GM23338 (cell line): ENCODE data around the gene PPFIBP2.

Experiments
- CREB1 ChIP-seq: fragments of 250-450 bp; sonication (Bioruptor Pico); IDR thresholded peaks from 2 replicates; pipeline ENCODE4 v1.5.0; 2020; ENCODE audit warnings: low read depth, mild to moderate bottlenecking, moderate library complexity
- CTCF ChIP-seq, 2 experiments: fragments of 200-600 bp in 1 of 2; sonication (generic) in 1 of 2; conservative IDR thresholded peaks; 2 replicates each; pipeline versions ENCODE4 v1.5.1 to v1.6.1; 2016 to 2017; ENCODE audit warnings: antibody characterized with exemption in 2 of 2, low read depth in 2 of 2, mild to moderate bottlenecking in 2 of 2, moderate library complexity in 1 of 2
- ETS1 ChIP-seq: IDR thresholded peaks from 2 replicates; pipeline ENCODE4 v1.6.1; 2016; ENCODE audit warnings: antibody characterized with exemption
- EZH2 ChIP-seq: fragments of 200-600 bp; sonication (generic); IDR thresholded peaks from one replicate; pipeline ENCODE4 v1.8.0; 2017; ENCODE audit warnings: antibody characterized with exemption, mild to moderate bottlenecking, low read depth; ENCODE audit not compliant: unreplicated experiment
- EZH2phosphoT487 ChIP-seq: fragments of 200-600 bp; sonication (generic); IDR thresholded peaks from one replicate; pipeline ENCODE4 v1.8.1; 2018; ENCODE audit warnings: antibody characterized with exemption; ENCODE audit not compliant: unreplicated experiment
- JUNB ChIP-seq: IDR thresholded peaks from one replicate; pipeline ENCODE4 v1.6.1; 2016; ENCODE audit warnings: antibody characterized with exemption; ENCODE audit not compliant: unreplicated experiment
- NANOG ChIP-seq: IDR thresholded peaks from 2 replicates; pipeline ENCODE4 v1.6.1; 2016; ENCODE audit warnings: antibody characterized with exemption, borderline replicate concordance
- POLR2AphosphoS5 ChIP-seq: IDR thresholded peaks from 2 replicates; pipeline ENCODE4 v1.6.1; 2016; ENCODE audit warnings: antibody characterized with exemption, low read depth
- REST ChIP-seq: IDR thresholded peaks from one replicate; pipeline ENCODE4 v1.6.1; 2018; ENCODE audit warnings: antibody characterized with exemption; ENCODE audit not compliant: unreplicated experiment
- STAT1 ChIP-seq: IDR thresholded peaks from one replicate; pipeline ENCODE4 v1.6.1; 2016; ENCODE audit warnings: antibody characterized with exemption; ENCODE audit not compliant: unreplicated experiment
- ZNF114 ChIP-seq: fragments of 250-450 bp; sonication (Bioruptor Pico); IDR thresholded peaks from 2 replicates; pipeline ENCODE4 v1.5.0; 2020; ENCODE audit warnings: mild to moderate bottlenecking, moderate library complexity
- ZNF331 ChIP-seq: fragments of 250-450 bp; sonication (Bioruptor Pico); IDR thresholded peaks from 2 replicates; pipeline ENCODE4 v1.5.0; 2020; ENCODE audit warnings: low read depth, mild to moderate bottlenecking, moderate library complexity
- ZNF462 ChIP-seq: fragments of 250-450 bp; sonication (Bioruptor Pico); IDR thresholded peaks from 2 replicates; pipeline ENCODE4 v1.5.0; 2020; ENCODE audit warnings: mild to moderate bottlenecking, moderate library complexity

- TF ChIP-seq JUNB (no peak), POLR2AphosphoS5 (no peak), ZNF331 (CRISPR knock-in tag) (no peak), CTCF (conservative IDR thresholded peaks at IDR 0.05; ENCODE audit: low read depth in 2 of 2) (no peak), EZH2 (no peak), STAT1 (no peak), EZH2phosphoT487 (no peak), ETS1 (no peak), CREB1 (CRISPR knock-in tag) (no peak), REST (no peak), ZNF114 (no peak), NANOG (no peak), ZNF462 (CRISPR knock-in tag) (no peak)
These were observed 69.4 kb downstream of the PPFIBP2 start for GRCh38 chr11:7583248-7583647.
